H1 (cell line): ENCODE data around the gene CHD6. TPM values are rescaled to one million over a fixed set of nuclear protein-coding genes. Genes with fewer than 3 reads are reported as not detected.

ENCODE experiments used
- CTCF ChIA-PET: fragments of 300-600 bp; sonication (Branson Sonifier 250); formaldehyde crosslinking; loops from one replicate; lab custom pipeline; 2021; ENCODE audit not compliant: partially characterized antibody; lab: Charles Lee
- POLR2A ChIA-PET: fragments of 300-600 bp; sonication (Branson Sonifier 250); formaldehyde crosslinking; loops from one replicate; lab custom pipeline; 2021; ENCODE audit warnings: inconsistent platforms; ENCODE audit not compliant: partially characterized antibody; lab: Charles Lee
- DNase-seq, 2 experiments: peaks; one replicate each; pipeline versions ENCODE4 v3.0.0 to v3.0.0-alpha.2; 2010 to 2022; ENCODE audit warnings: low spot score in 2 of 2, low read depth in 1 of 2, mixed read lengths in 1 of 2
- FAIRE-seq: peaks from 2 replicates; lab custom pipeline; 2011; peaks lifted over from hg19 to GRCh38; lab: Jason Lieb, UNC
- H2AFZ ChIP-seq: 2 replicates; pipeline ENCODE4 v1.8.1; 2012; ENCODE audit warnings: low read length, inconsistent platforms
- H2AK5ac ChIP-seq: 2 replicates; pipeline ENCODE4 v1.6.1; 2013; ENCODE audit warnings: low read depth, low read length
- H2BK120ac ChIP-seq: replicated peaks from 2 replicates; pipeline ENCODE3; 2013; ENCODE audit warnings: low read depth, low read length, inconsistent platforms
- H2BK12ac ChIP-seq: 2 replicates; pipeline ENCODE4 v1.6.1; 2013; ENCODE audit warnings: low read depth, low read length
- H2BK15ac ChIP-seq: 2 replicates; pipeline ENCODE4 v1.6.1; 2013; ENCODE audit warnings: low read length
- H2BK20ac ChIP-seq: 2 replicates; pipeline ENCODE4 v1.6.1; 2013; ENCODE audit warnings: low read length
- H2BK5ac ChIP-seq: 2 replicates; pipeline ENCODE4 v1.6.1; 2013; ENCODE audit warnings: low read depth, low read length
- H3K14ac ChIP-seq: 2 replicates; pipeline ENCODE4 v1.6.1; 2013; ENCODE audit warnings: inconsistent platforms; ENCODE audit not compliant: insufficient read length
- H3K18ac ChIP-seq: 2 replicates; pipeline ENCODE4 v1.6.1; 2013; ENCODE audit warnings: low read length; ENCODE audit errors: extremely low read depth
- H3K23ac ChIP-seq: 2 replicates; pipeline ENCODE4 v1.6.1; 2013; ENCODE audit warnings: inconsistent platforms; ENCODE audit not compliant: insufficient read length
- H3K23me2 ChIP-seq: 2 replicates; pipeline ENCODE4 v1.6.1; 2013; ENCODE audit warnings: low read depth, low read length
- H3K27ac ChIP-seq: 2 replicates; pipeline ENCODE4 v1.6.1; 2011; ENCODE audit warnings: low read depth, low read length, inconsistent platforms
- H3K27me3 ChIP-seq, 4 experiments: replicated peaks in 1 of 4; 1 replicate in 1 of 4; 2 replicates in 3 of 4; pipeline versions ENCODE4 v1.6.1 to v1.8.1; 2011 to 2013; ENCODE audit warnings: low read length in 3 of 4, mild to moderate bottlenecking in 3 of 4, inconsistent platforms in 2 of 4, mixed read lengths in 2 of 4, moderate library complexity in 1 of 4; ENCODE audit not compliant: control insufficient read depth in 3 of 4, insufficient read depth in 3 of 4; ENCODE audit errors: extremely low read depth in 1 of 4
- H3K36me3 ChIP-seq, 4 experiments: 2 replicates each; pipeline versions ENCODE4 v1.6.1 to v1.8.1; 2011 to 2013; ENCODE audit warnings: mild to moderate bottlenecking in 4 of 4, low read length in 3 of 4, moderate library complexity in 2 of 4, control low read depth in 1 of 4, inconsistent platforms in 1 of 4; ENCODE audit not compliant: insufficient read depth in 4 of 4, control insufficient read depth in 2 of 4
- H3K4ac ChIP-seq: replicated peaks from 2 replicates; pipeline ENCODE3; 2013; ENCODE audit warnings: low read length, low read depth, mixed read lengths, inconsistent platforms; ENCODE audit not compliant: insufficient read length
- H3K4me1 ChIP-seq, 4 experiments: replicated peaks in 1 of 4; 1 replicate in 1 of 4; 2 replicates in 3 of 4; pipeline versions ENCODE4 v1.6.1 to v1.8.1; 2011 to 2013; ENCODE audit warnings: low read length in 3 of 4, inconsistent platforms in 2 of 4, mixed read lengths in 1 of 4; ENCODE audit not compliant: insufficient read depth in 4 of 4, control insufficient read depth in 3 of 4
- H3K4me2 ChIP-seq, 2 experiments: 2 replicates each; pipeline versions ENCODE4 v1.6.1 to v1.8.1; 2011 to 2013; ENCODE audit warnings: low read depth in 2 of 2, low read length in 2 of 2, control low read depth in 1 of 2, inconsistent platforms in 1 of 2, mild to moderate bottlenecking in 1 of 2; ENCODE audit not compliant: insufficient read depth in 1 of 2
- H3K4me3 ChIP-seq, 4 experiments: fragments of 200-600, 300-600 bp in 1 of 4; sonication (generic), shearing (Covaris generic), sonication (Bioruptor Twin) in 1 of 4; 2 replicates each; pipeline versions ENCODE4 v1.5.1 to v1.8.1; 2011 to 2016; ENCODE audit warnings: low read length in 4 of 4, low read depth in 3 of 4, control low read depth in 2 of 4, inconsistent platforms in 2 of 4, mild to moderate bottlenecking in 2 of 4, mixed read lengths in 1 of 4, moderate library complexity in 1 of 4; ENCODE audit not compliant: insufficient read depth in 2 of 4; ENCODE audit errors: extremely low read depth in 1 of 4
- H3K56ac ChIP-seq: replicated peaks from 2 replicates; pipeline ENCODE3; 2013; ENCODE audit warnings: low read depth, mild to moderate bottlenecking, mixed read lengths, low read length, inconsistent platforms; ENCODE audit not compliant: insufficient read length
- H3K79me1 ChIP-seq: 2 replicates; pipeline ENCODE4 v1.6.1; 2013; ENCODE audit warnings: low read depth, low read length, control low read depth
- H3K79me2 ChIP-seq, 2 experiments: 2 replicates each; pipeline versions ENCODE4 v1.6.1 to v1.8.1; 2012 to 2013; ENCODE audit warnings: low read length in 2 of 2, mild to moderate bottlenecking in 2 of 2, inconsistent platforms in 1 of 2; ENCODE audit not compliant: insufficient read depth in 2 of 2, control insufficient read depth in 1 of 2
- H3K9ac ChIP-seq, 4 experiments: replicated peaks in 1 of 4; 1 replicate in 1 of 4; 2 replicates in 3 of 4; pipeline versions ENCODE4 v1.6.1 to v1.8.1; 2011 to 2013; ENCODE audit warnings: low read depth in 3 of 4, low read length in 3 of 4, control low read depth in 2 of 4, mild to moderate bottlenecking in 2 of 4, moderate library complexity in 2 of 4, inconsistent platforms in 1 of 4; ENCODE audit errors: extremely low read depth in 1 of 4
- H3K9me3 ChIP-seq, 2 experiments: 2 replicates each; pipeline versions ENCODE4 v1.6.1 to v1.8.1; 2012 to 2013; ENCODE audit warnings: mild to moderate bottlenecking in 2 of 2, moderate library complexity in 2 of 2, control low read depth in 1 of 2, inconsistent platforms in 1 of 2, low read depth in 1 of 2, low read length in 1 of 2, mixed read lengths in 1 of 2; ENCODE audit not compliant: insufficient read depth in 2 of 2
- H4K20me1 ChIP-seq, 2 experiments: replicated peaks in 1 of 2; 2 replicates each; pipeline versions ENCODE3 to v1.8.1; 2011 to 2013; ENCODE audit warnings: inconsistent platforms in 2 of 2, low read length in 2 of 2, mild to moderate bottlenecking in 1 of 2; ENCODE audit not compliant: insufficient read depth in 2 of 2, control insufficient read depth in 1 of 2
- H4K5ac ChIP-seq: 2 replicates; pipeline ENCODE4 v1.6.1; 2013; ENCODE audit warnings: low read length, low read depth, mixed read lengths, inconsistent platforms; ENCODE audit not compliant: insufficient read length
- H4K8ac ChIP-seq: 2 replicates; pipeline ENCODE4 v1.8.0; 2013; ENCODE audit warnings: mild to moderate bottlenecking, moderate library complexity, low read length, inconsistent platforms; ENCODE audit not compliant: insufficient read depth; ENCODE audit errors: extremely low read depth
- H4K91ac ChIP-seq: replicated peaks from 2 replicates; pipeline ENCODE3; 2013; ENCODE audit warnings: low read length, mixed read lengths, inconsistent platforms; ENCODE audit not compliant: insufficient read length
- CHD1 ChIP-seq: IDR thresholded peaks from 2 replicates; pipeline ENCODE4 v1.6.1; 2012; ENCODE audit warnings: low read depth, low read length, improper control_type of control experiment
- JUND ChIP-seq: IDR thresholded peaks from 2 replicates; pipeline ENCODE4 v1.6.1; 2011; ENCODE audit warnings: mild to moderate bottlenecking, improper control_type of control experiment, low read length
- NANOG ChIP-seq: IDR thresholded peaks from 2 replicates; pipeline ENCODE4 v1.6.1; 2011; ENCODE audit warnings: low read length, low read depth, mild to moderate bottlenecking, inconsistent platforms; ENCODE audit not compliant: insufficient read depth, poor library complexity, severe bottlenecking
- POLR2A ChIP-seq, 2 experiments: IDR thresholded peaks; 1 replicate in 1 of 2; 2 replicates in 1 of 2; pipeline ENCODE4 v1.6.1; 2011; ENCODE audit warnings: low read depth in 2 of 2, low read length in 2 of 2, mild to moderate bottlenecking in 2 of 2; ENCODE audit errors: control extremely low read depth in 1 of 2
- RFX5 ChIP-seq: IDR thresholded peaks from 2 replicates; pipeline ENCODE4 v1.6.1; 2011; ENCODE audit warnings: low read depth, low read length, improper control_type of control experiment, borderline replicate concordance
- SP4 ChIP-seq: IDR thresholded peaks from 2 replicates; pipeline ENCODE4 v1.6.1; 2012; ENCODE audit warnings: low read length, inconsistent platforms
- SUZ12 ChIP-seq: fragments of 200-600 bp; sonication (generic); IDR thresholded peaks from 2 replicates; pipeline ENCODE4 v1.6.1; 2012; ENCODE audit warnings: mild to moderate bottlenecking, inconsistent platforms, low read length, moderate library complexity, mixed read lengths
- ZNF274 ChIP-seq: IDR thresholded peaks from 2 replicates; pipeline ENCODE4 v1.7.0; 2012; ENCODE audit warnings: low read length, borderline replicate concordance; ENCODE audit errors: extremely low read depth
- WGBS, 2 experiments: shearing (Covaris generic) in 1 of 2; methylation state at CpG; one replicate each; pipeline versions ENCODE4 v1.1.6 to v1.1.7; 2013 to 2015; ENCODE audit warnings: low lambda C conversion rate in 2 of 2, mixed read lengths in 2 of 2, inconsistent platforms in 1 of 2, low coverage in 1 of 2, missing lambda C conversion rate in 1 of 2; ENCODE audit not compliant: insufficient replicate concordance in 2 of 2, insufficient coverage in 1 of 2, insufficient read length in 1 of 2; ENCODE audit errors: extremely low coverage in 1 of 2, missing lambda C conversion rate in 1 of 2; 5-methylcytosine and 5-hydroxymethylcytosine counted together
- polyA plus RNA-seq, 7 experiments: library from polyadenylated mRNA; depleted of rRNA in 3 of 7; stranded (reverse) in 5 of 7; unstranded in 2 of 7; fragments of >200 nt in 5 of 7; fragments of 200-250 nt in 2 of 7; gene quantifications; 1 replicate in 5 of 7; 2 replicates in 1 of 7; 4 replicates in 1 of 7; pipeline versions ENCODE4 v1.2.1 to v1.2.3, GENCODE V29; 2011 to 2013; ENCODE audit warnings: missing spikeins in 2 of 7, mixed read lengths in 2 of 7
- total RNA-seq: library from RNA; stranded (reverse); fragmentation: NEBNext Ultra II Directional; extraction: Animal tissue kit (Norgen Biotek cat#: 25700); gene quantifications from 2 replicates; pipeline ENCODE4 v1.2.1, GENCODE V29; 2021
- TF ChIP-seq, protein P1 (sequence below): IDR thresholded peaks from 2 replicates; pipeline ENCODE4 v1.6.1; 2012; ENCODE audit warnings: low read length, inconsistent platforms
- TF ChIP-seq, protein P2 (sequence below): IDR thresholded peaks from 2 replicates; pipeline ENCODE4 v1.6.1; 2012; ENCODE audit warnings: inconsistent platforms
- TF ChIP-seq, protein P3 (sequence below): IDR thresholded peaks from 2 replicates; pipeline ENCODE4 v1.6.1; 2012; ENCODE audit warnings: inconsistent platforms

Gene CHD6
- total and polyA plus RNA-seq, 2 of the 8 experiments (the other 6 are each of a cell fraction or from before 2014, with no cell fraction given): 11.1 to 62.9 TPM

DNA sequence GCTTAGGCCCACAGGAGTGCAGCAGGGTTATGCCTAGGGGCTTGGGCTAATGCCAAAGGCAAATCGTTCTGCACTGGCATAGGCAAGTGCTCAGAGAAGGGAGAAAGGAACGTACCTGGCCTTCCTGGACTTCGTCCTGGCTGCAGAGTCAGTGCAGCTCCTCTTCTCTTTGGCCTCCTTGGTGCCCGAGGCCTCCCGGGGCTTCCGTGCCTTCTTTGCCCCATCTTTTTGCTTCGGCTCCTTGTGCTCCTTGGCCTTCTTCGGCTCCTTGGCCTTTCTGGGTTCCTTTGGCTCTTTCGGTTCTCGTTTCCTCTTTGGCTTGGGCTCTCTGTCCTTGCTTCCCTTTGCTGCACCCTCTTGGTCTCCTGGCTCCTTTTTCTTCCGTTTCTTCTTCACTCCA, 85.2 kb downstream of the CHD6 start:
- no peak for DNase-seq
- Histone ChIP-seq H2BK12ac (no peak overlapping the region), H3K56ac (no peak overlapping the region), H4K8ac (no peak overlapping the region), H2BK120ac (no peak overlapping the region), H3K14ac (no peak overlapping the region), H3K27ac (no peak overlapping the region), H2AFZ (no peak overlapping the region), H3K4me3 (no peak overlapping the region), H2BK5ac (no peak overlapping the region), H4K91ac (no peak overlapping the region), H4K20me1 (peaks cover 4 to 9% of the 10 kb centered on the region in 2 experiments), H3K9me3 (peaks cover 0 to 4% of the 10 kb centered on the region in 2 experiments; a peak in 2 of 4 replicates), H2BK15ac (no peak overlapping the region), H3K23me2 (no peaks in the 10 kb centered on the region), H2BK20ac (no peak overlapping the region), H3K23ac (no peak overlapping the region), H2AK5ac (no peak overlapping the region), H3K18ac (no peak overlapping the region), H3K9ac (no peak overlapping the region), H3K27me3 (no peaks in the 10 kb centered on the region), H3K4ac (no peak overlapping the region), H3K4me2 (no peak overlapping the region), H4K5ac (no peak overlapping the region), H3K36me3 (peaks cover 0 to 16% (median 9%) of the 10 kb centered on the region in 4 experiments; a peak in 6 of 8 replicates), H3K79me1 (peaks cover 6% of the 10 kb centered on the region; the same call in 1 of the 2 replicates), H3K4me1 (no peaks in the 10 kb centered on the region), H3K79me2 (peaks cover 0 to 55% of the 10 kb centered on the region in 2 experiments; a peak in 2 of 4 replicates)
- CTCF ChIA-PET: interaction anchor here (1.6 kb wide), 1 partner anchor 160 kb away, joined by 3 read pairs; no protein-coding TSS in a partner anchor
- FAIRE-seq: no peak
- POLR2A ChIA-PET: no interaction called here
- 98% methylated on average over 11 of the region's 11 CpGs; no CpG with 5 or more reads in 1 of the 2 experiments for WGBS, 2 experiments
- TF ChIP-seq, protein P1, sequence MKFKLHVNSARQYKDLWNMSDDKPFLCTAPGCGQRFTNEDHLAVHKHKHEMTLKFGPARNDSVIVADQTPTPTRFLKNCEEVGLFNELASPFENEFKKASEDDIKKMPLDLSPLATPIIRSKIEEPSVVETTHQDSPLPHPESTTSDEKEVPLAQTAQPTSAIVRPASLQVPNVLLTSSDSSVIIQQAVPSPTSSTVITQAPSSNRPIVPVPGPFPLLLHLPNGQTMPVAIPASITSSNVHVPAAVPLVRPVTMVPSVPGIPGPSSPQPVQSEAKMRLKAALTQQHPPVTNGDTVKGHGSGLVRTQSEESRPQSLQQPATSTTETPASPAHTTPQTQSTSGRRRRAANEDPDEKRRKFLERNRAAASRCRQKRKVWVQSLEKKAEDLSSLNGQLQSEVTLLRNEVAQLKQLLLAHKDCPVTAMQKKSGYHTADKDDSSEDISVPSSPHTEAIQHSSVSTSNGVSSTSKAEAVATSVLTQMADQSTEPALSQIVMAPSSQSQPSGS: no peak
- TF ChIP-seq NANOG (no peak), JUND (no peak), POLR2A (IDR thresholded peaks at IDR 0.05; ENCODE audit: control extremely low read depth in 1 of 2, low read depth in 2 of 2, low read length in 2 of 2) (no peak), SUZ12 (no peak), CHD1 (no peak), SP4 (no peak), ZNF274 (no peak), RFX5 (no peak)
- TF ChIP-seq, protein P2, sequence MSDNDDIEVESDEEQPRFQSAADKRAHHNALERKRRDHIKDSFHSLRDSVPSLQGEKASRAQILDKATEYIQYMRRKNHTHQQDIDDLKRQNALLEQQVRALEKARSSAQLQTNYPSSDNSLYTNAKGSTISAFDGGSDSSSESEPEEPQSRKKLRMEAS: no peak
- TF ChIP-seq, protein P3, sequence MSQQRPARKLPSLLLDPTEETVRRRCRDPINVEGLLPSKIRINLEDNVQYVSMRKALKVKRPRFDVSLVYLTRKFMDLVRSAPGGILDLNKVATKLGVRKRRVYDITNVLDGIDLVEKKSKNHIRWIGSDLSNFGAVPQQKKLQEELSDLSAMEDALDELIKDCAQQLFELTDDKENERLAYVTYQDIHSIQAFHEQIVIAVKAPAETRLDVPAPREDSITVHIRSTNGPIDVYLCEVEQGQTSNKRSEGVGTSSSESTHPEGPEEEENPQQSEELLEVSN: no peak
